Thymus (tissue), 11 donors: Measurements from ENCODE around the gene NXN. TPM values are rescaled to one million over a fixed set of nuclear protein-coding genes. Genes with fewer than 3 reads are reported as not detected.
"Not testable (repeated sequence)": the region's sequence is repeated elsewhere in the genome, so short reads cannot be mapped to it uniquely, and the experiment has no call there.

Experiments used
- DNase-seq, 9 donors: peaks; one replicate each; pipeline ENCODE4 v3.0.0-alpha.2; 2013; ENCODE audit warnings: low spot score in 9 of 9, low read depth in 6 of 9, missing footprints in 1 of 9
- H3K27ac ChIP-seq, 2 donors: one replicate each; pipeline ENCODE4 v1.5.1; 2013; ENCODE audit warnings: control low read depth in 1 of 2, low read depth in 1 of 2, low read length in 1 of 2, mild to moderate bottlenecking in 1 of 2, moderate library complexity in 1 of 2
- H3K27me3 ChIP-seq, 2 donors: one replicate each; pipeline ENCODE4 v1.5.1; 2013; ENCODE audit warnings: low read length in 1 of 2; ENCODE audit not compliant: control insufficient read depth in 2 of 2, insufficient read depth in 1 of 2
- H3K36me3 ChIP-seq, 2 donors: one replicate each; pipeline ENCODE4 v1.5.1; 2013; ENCODE audit warnings: low read length in 1 of 2, mild to moderate bottlenecking in 1 of 2, moderate library complexity in 1 of 2; ENCODE audit not compliant: control insufficient read depth in 2 of 2, insufficient read depth in 2 of 2
- H3K4me1 ChIP-seq, 2 donors: one replicate each; pipeline ENCODE4 v1.5.1; 2013; ENCODE audit warnings: low read length in 2 of 2; ENCODE audit not compliant: control insufficient read depth in 2 of 2, insufficient read depth in 2 of 2
- H3K4me3 ChIP-seq, 2 donors: one replicate each; pipeline ENCODE4 v1.5.1; 2013; ENCODE audit warnings: low read length in 2 of 2, control low read depth in 1 of 2, mild to moderate bottlenecking in 1 of 2
- H3K9me3 ChIP-seq, 2 donors: one replicate each; pipeline ENCODE4 v1.5.1; 2013; ENCODE audit warnings: low read length in 1 of 2, mild to moderate bottlenecking in 1 of 2; ENCODE audit not compliant: control insufficient read depth in 2 of 2, insufficient read depth in 1 of 2
- WGBS: extraction: QIAGEN DNeasy Blood & Tissue Kit; methylation state at CpG from one replicate; pipeline ENCODE4 v1.1.7; 2013; 5-methylcytosine and 5-hydroxymethylcytosine counted together
- polyA plus RNA-seq: library from polyadenylated mRNA; stranded (reverse); fragments of 200-250 nt; gene quantifications from one replicate; pipeline ENCODE4 v1.2.3, GENCODE V29; 2013
- total RNA-seq: library from RNA; stranded (reverse); fragments of 120-200 nt; gene quantifications from one replicate; pipeline ENCODE4 v1.2.4, GENCODE V29; 2013
- donor health status: healthy.

NXN gene
- total and polyA plus RNA-seq, 2 donors: 16.8 to 25.7 TPM

DNA sequence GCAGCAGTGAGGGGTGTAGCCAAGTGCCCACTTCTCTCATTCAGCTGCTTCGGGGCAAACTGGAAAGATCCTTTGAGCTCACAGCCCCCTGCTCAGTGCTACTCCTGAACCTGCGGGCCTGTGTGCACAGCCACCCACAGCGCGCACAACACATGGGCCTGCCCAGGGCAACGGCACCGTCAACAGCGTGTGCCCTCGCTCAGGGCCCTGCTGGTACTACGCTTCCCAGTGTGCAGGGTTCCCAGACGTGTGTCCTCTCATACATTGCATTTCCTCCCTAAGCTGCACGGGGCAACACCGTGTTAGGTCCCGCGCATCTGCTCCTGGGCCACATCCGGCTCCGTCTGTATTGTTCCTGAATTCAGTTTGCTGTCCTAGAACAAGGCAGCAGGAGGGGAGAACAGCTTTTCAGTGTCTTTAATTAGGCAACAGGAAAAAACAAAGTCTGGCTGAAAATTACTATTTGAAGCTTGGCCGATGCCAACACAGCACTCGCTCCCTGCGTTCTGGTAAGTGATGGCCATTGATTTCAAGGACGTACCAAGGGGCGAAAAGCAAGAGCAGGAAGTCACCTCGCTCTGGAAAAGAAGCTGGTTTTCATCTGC is 182.2 kb downstream of the NXN start:
- H3K9me3 ChIP-seq: no peaks in the 10 kb centered on the region
- DNase-seq: no peak
- H3K36me3 ChIP-seq: peaks cover 7 to 11% of the 10 kb centered on the region in 2 donors
- no peak overlapping the region for H3K4me3 ChIP-seq
- H3K27ac ChIP-seq: no peak overlapping the region
- no peaks in the 10 kb centered on the region for H3K27me3 ChIP-seq
- WGBS: 93% methylated on average over 22 of the region's 22 CpGs
- peaks cover 0 to 2% of the 10 kb centered on the region in 2 donors for H3K4me1 ChIP-seq

DNA sequence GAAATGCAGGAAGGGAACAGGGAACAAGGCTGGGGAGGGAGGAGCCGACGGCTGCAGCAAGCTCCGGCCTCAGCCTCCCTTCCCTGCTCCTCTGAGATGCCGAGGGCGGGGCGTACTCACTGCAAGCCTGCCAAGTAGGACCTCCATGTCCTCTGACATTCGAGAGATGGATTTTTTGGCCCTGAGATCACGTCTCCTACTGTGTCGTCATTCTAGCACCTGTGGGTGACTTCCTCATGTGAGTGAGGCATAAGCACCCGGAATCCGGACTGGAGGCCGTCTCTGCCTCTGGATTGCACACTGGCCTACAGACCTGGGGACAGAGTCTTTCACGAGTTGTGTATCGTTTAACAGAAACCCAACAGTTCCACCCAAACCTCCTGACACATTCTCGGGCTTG is 183.0 kb downstream of the NXN start:
- no peak for DNase-seq
- Histone ChIP-seq H3K27ac (no peak overlapping the region), H3K4me1 (peaks cover 0 to 2% of the 10 kb centered on the region in 2 donors), H3K9me3 (no peaks in the 10 kb centered on the region), H3K27me3 (no peaks in the 10 kb centered on the region), H3K36me3 (peaks cover 14 to 18% of the 10 kb centered on the region in 2 donors), H3K4me3 (no peak overlapping the region)
- WGBS: 97% methylated on average over 15 of the region's 15 CpGs

DNA sequence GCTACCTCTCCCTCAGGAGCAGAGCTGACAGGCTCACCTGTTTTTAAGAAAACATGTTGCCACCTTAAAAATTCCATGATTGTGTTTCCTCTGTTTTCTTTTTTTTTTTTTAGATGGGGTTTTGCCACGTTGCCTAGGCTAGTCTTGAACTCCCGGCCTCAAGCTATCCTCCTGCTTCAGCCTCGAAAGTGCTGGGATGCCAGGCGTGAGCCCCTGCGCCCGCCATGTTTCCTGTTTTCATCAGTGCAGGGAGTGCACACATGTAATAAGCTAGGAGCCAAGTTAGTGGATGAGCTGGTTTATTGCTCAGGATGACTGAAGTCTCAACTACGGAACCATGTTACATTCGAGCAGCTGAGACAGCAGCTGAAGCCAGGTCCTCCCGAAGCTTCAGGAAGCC is 183.9 kb downstream of the NXN start:
- WGBS: 96% methylated on average over 9 of the region's 9 CpGs
- no peak for DNase-seq
- H3K27ac ChIP-seq: no peak overlapping the region

DNA sequence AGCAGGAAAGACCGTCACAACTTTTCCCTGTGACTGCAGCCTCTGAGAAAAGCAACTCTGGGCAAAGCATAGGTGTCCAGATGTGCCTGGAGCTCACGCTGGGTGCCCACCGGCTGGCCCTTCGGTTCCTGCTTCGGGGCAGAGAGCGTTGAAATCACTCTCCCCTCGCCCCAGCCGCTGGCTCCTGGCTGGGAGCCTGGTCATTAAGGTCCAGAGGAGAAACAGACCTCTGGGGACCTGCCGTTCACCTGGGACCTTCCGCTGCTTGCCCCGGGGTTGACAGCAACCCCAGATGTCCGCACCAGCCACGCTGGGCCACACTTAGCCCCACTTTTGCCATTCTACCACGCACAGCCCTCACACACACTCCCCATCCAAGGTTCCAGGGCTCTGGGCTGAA is 184.3 kb downstream of the NXN start:
- Histone ChIP-seq H3K27ac (no peak overlapping the region), H3K9me3 (no peaks in the 10 kb centered on the region), H3K27me3 (no peaks in the 10 kb centered on the region), H3K4me3 (no peak overlapping the region), H3K4me1 (peaks cover 0 to 2% of the 10 kb centered on the region in 2 donors), H3K36me3 (peaks cover 15 to 20% of the 10 kb centered on the region in 2 donors)
- no peak for DNase-seq
- 92% methylated on average over 14 of the region's 14 CpGs for WGBS

More for the DNA sequence above, 183.9 kb downstream of the NXN start:
- no peaks in the 10 kb centered on the region for H3K27me3 ChIP-seq
- no peaks in the 10 kb centered on the region for H3K9me3 ChIP-seq
- H3K4me3 ChIP-seq: no peak overlapping the region
- peaks cover 0 to 2% of the 10 kb centered on the region in 2 donors for H3K4me1 ChIP-seq
- H3K36me3 ChIP-seq: peaks cover 15 to 18% of the 10 kb centered on the region in 2 donors

DNA sequence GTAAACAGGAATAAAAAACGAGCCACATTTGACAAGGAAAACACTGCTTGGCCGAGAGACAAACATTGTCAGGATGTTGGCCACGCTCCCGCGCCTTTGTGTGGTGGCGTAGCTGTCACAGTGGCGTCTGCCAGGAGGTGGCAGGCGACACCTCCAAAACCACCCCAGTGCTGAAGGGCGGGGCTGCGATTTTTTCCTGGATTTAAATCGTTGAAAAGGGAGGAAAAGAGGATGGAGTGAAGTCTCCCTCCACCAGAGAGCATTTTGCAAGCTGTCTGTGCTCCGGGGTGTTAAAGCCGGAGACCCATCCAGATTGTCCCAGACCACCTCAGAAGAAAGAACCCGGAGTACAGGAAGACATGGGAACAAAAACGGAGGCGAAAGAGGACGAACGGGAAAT is 184.7 kb downstream of the NXN start:
- Histone ChIP-seq H3K27me3 (no peaks in the 10 kb centered on the region), H3K9me3 (no peaks in the 10 kb centered on the region), H3K27ac (no peak overlapping the region), H3K4me3 (no peak overlapping the region), H3K4me1 (peaks cover 0 to 2% of the 10 kb centered on the region in 2 donors), H3K36me3 (peaks cover 19 to 24% of the 10 kb centered on the region in 2 donors)
- DNase-seq: peak in 5 of 9 donors; percentile 4 to 49 (median 18)
- WGBS: 27% methylated on average over 18 of the region's 18 CpGs

DNA sequence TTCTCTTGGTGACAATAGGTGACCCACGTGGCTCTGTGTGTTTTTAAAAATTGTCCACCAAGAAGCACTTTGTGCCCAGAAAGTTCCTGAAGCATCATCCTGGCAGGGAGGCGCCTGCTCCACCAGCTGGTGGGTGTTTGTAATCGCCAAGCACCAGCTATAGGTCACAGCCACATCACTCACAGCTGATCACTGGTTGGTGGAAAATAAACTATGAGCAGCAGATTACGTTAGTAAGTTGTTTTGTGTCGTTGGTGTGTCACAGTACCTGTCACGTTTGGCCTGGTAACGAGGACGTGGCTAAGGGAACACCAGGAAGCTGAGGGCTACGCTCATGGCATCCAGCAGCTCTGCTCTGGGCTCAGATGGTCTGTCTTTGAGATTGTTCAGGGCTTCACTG is 187.3 kb downstream of the NXN start:
- Histone ChIP-seq H3K36me3 (peaks cover 41 to 44% of the 10 kb centered on the region in 2 donors), H3K9me3 (no peaks in the 10 kb centered on the region), H3K4me1 (peaks cover 0 to 5% of the 10 kb centered on the region in 2 donors), H3K27ac (no peak overlapping the region), H3K4me3 (no peak overlapping the region), H3K27me3 (no peaks in the 10 kb centered on the region)
- no peak for DNase-seq
- WGBS: 95% methylated on average over 9 of the region's 9 CpGs

DNA sequence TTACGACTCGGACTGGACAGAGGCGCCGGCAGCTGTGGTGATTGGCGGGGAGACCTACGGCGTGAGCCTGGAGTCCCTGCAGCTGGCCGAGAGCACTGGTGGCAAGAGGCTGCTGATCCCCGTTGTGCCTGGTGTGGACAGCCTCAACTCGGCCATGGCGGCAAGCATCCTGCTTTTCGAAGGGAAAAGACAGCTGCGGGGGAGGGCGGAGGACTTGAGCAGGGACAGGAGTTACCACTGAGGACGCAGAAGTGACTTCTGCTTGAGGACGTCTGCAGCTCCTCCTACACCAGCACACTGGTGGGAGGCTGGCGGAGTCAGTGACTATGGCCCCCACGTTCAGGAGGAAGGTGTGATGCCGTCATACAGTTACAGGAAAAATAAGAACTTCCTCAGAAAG is 187.7 kb downstream of the NXN start:
- Histone ChIP-seq H3K27me3 (no peaks in the 10 kb centered on the region), H3K4me1 (peaks cover 0 to 5% of the 10 kb centered on the region in 2 donors), H3K9me3 (no peaks in the 10 kb centered on the region), H3K4me3 (no peak overlapping the region), H3K36me3 (peaks cover 42 to 44% of the 10 kb centered on the region in 2 donors), H3K27ac (no peak overlapping the region)
- DNase-seq: no peak
- 97% methylated on average over 19 of the region's 19 CpGs for WGBS

DNA sequence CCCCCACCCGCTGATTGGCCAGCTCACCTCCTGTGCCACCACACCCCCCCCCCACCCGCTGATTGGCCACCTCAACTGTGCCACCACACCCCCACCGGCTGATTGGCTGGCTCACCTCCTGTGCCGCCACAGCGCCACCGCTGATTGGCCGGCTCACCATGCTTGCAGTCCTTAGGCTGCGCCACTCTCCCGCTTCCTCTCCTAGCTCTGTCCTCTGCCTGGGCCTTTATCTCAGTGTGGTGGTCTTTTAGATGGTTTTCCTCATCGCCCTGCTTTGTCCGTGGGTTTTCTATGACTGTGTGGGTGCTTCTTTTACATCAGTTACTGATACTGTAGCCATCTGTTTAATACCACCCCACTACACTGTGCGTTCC is 188.7 kb downstream of the NXN start:
- H3K36me3 ChIP-seq: peaks cover 44 to 46% of the 10 kb centered on the region in 2 donors
- H3K27me3 ChIP-seq, H3K4me1 ChIP-seq, H3K27ac ChIP-seq, H3K9me3 ChIP-seq, H3K4me3 ChIP-seq, DNase-seq: not testable (repeated sequence)
- WGBS: 98% methylated on average over 10 of the region's 12 CpGs

DNA sequence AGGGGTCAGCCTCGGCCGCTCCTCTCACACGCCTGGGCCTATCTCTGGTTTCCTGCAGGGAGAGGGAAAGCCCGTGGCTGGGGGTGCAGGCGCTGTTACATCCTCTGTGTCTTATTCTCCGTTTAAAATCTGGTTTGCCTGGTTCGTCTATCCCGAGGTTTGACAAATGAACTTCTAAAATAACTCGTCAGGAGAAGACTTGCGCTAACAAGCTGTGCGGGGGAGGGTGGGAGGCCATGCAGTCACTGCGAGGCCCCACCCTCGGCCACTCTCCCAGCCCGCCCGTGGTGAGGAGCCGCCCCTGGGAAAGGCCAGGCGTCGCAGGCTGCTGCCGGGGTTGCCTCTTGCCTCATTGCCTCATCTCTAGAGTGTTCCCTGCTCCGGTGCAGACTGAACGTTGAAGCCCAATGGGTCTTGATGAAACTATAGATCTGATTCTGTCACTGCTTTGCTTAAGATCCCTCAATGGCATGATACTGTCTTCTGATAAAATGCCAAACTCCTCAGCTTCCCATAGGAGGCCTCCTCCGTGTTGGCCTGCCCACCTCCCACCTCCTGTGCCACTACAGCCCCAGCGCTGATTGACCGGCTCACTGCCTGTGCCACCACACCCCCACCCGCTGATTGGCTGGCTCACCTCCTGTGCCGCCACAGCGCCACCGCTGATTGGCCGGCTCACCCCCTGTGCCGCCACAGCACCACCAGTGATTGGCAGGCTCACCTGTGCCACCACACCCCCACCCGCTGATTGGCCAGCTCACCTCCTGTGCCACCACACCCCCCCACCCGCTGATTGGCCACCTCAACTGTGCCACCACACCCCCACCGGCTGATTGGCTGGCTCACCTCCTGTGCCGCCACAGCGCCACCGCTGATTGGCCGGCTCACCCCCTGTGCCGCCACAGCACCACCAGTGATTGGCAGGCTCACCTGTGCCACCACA is 189.4 kb downstream of the NXN start:
- H3K27me3 ChIP-seq, H3K4me3 ChIP-seq, H3K9me3 ChIP-seq, H3K4me1 ChIP-seq: not testable (repeated sequence)
- WGBS: 94% methylated on average over 33 of the region's 38 CpGs
- Histone ChIP-seq H3K27ac (peak overlapping the region; percentile 17 to 48), H3K36me3 (peaks cover 44% of the 10 kb centered on the region in 2 donors)
- DNase-seq: peak in 2 of 9 donors; percentile 12 to 18
